Neuronal stem cell (in vitro differentiated cells): Measurements from ENCODE around the gene EEA1.

Experiments used
- DNase-seq: peaks from one replicate; pipeline ENCODE4 v3.0.0-alpha.2; 2013; ENCODE audit warnings: low spot score
- H2AFZ ChIP-seq: one replicate; pipeline ENCODE4 v1.6.1; 2013; ENCODE audit warnings: mild to moderate bottlenecking, low read length, inconsistent platforms
- H2AK5ac ChIP-seq: 2 replicates; pipeline ENCODE4 v1.6.1; 2013; ENCODE audit warnings: low read depth, mild to moderate bottlenecking, inconsistent platforms, low read length, moderate library complexity, mixed read lengths
- H2BK120ac ChIP-seq: 2 replicates; pipeline ENCODE4 v1.6.1; 2013; ENCODE audit warnings: low read depth, mild to moderate bottlenecking, inconsistent platforms, low read length, moderate library complexity, mixed read lengths
- H2BK12ac ChIP-seq: one replicate; pipeline ENCODE4 v1.6.1; 2013; ENCODE audit warnings: low read length, inconsistent platforms
- H2BK15ac ChIP-seq: 2 replicates; pipeline ENCODE4 v1.6.1; 2013; ENCODE audit warnings: mild to moderate bottlenecking, low read length, inconsistent platforms, mixed read lengths
- H2BK5ac ChIP-seq: one replicate; pipeline ENCODE4 v1.6.1; 2013; ENCODE audit warnings: inconsistent platforms, mild to moderate bottlenecking, low read length, moderate library complexity
- H3K14ac ChIP-seq: one replicate; pipeline ENCODE4 v1.6.1; 2013; ENCODE audit warnings: low read length, inconsistent platforms
- H3K18ac ChIP-seq: 2 replicates; pipeline ENCODE4 v1.6.1; 2013; ENCODE audit warnings: low read length, inconsistent platforms
- H3K23ac ChIP-seq: 2 replicates; pipeline ENCODE4 v1.6.1; 2013; ENCODE audit warnings: low read depth, mild to moderate bottlenecking, mixed read lengths, low read length, inconsistent platforms; ENCODE audit not compliant: poor library complexity
- H3K27ac ChIP-seq: replicated peaks from 3 replicates; pipeline ENCODE4 v1.5.1; 2013; ENCODE audit warnings: low read length, inconsistent platforms
- H3K27me3 ChIP-seq, 3 experiments: 2 replicates each; pipeline ENCODE4 v1.6.1; 2013; ENCODE audit warnings: low read length in 3 of 3, mild to moderate bottlenecking in 2 of 3, inconsistent platforms in 1 of 3, low read depth in 1 of 3, mixed read lengths in 1 of 3, moderate library complexity in 1 of 3; ENCODE audit not compliant: control insufficient read depth in 3 of 3, insufficient read depth in 3 of 3
- H3K36me3 ChIP-seq, 2 donors: replicated peaks in 1 of 2; 2 replicates each; pipeline ENCODE4 v1.6.1; 2013; ENCODE audit warnings: low read length in 2 of 2; ENCODE audit not compliant: control insufficient read depth in 2 of 2, insufficient read depth in 2 of 2
- H3K4ac ChIP-seq: 2 replicates; pipeline ENCODE4 v1.6.1; 2013; ENCODE audit warnings: inconsistent platforms, mild to moderate bottlenecking, low read length, moderate library complexity
- H3K4me1 ChIP-seq, 2 donors: 1 replicate in 1 of 2; 2 replicates in 1 of 2; pipeline ENCODE4 v1.6.1; 2013; ENCODE audit warnings: low read length in 2 of 2, low read depth in 1 of 2; ENCODE audit not compliant: control insufficient read depth in 2 of 2, insufficient read depth in 1 of 2
- H3K4me2 ChIP-seq: one replicate; pipeline ENCODE4 v1.6.1; 2013; ENCODE audit warnings: mild to moderate bottlenecking, low read length, inconsistent platforms; ENCODE audit not compliant: insufficient read depth, poor library complexity, severe bottlenecking
- H3K4me3 ChIP-seq, 2 donors: 2 replicates each; pipeline ENCODE4 v1.5.1; 2013; ENCODE audit warnings: low read length in 2 of 2, mild to moderate bottlenecking in 2 of 2, inconsistent platforms in 1 of 2, moderate library complexity in 1 of 2
- H3K79me1 ChIP-seq: one replicate; pipeline ENCODE4 v1.6.1; 2013; ENCODE audit warnings: low read depth, mild to moderate bottlenecking, inconsistent platforms, low read length, moderate library complexity
- H3K9ac ChIP-seq: one replicate; pipeline ENCODE4 v1.6.1; 2013; ENCODE audit warnings: mild to moderate bottlenecking, low read depth, low read length, inconsistent platforms; ENCODE audit not compliant: poor library complexity
- H3K9me3 ChIP-seq, 2 donors: replicated peaks in 1 of 2; 2 replicates each; pipeline versions ENCODE3 to v1.6.1; 2013; ENCODE audit warnings: low read length in 2 of 2, mild to moderate bottlenecking in 2 of 2, inconsistent platforms in 1 of 2, low read depth in 1 of 2, mixed read lengths in 1 of 2, moderate library complexity in 1 of 2; ENCODE audit not compliant: control insufficient read depth in 2 of 2, insufficient read depth in 1 of 2
- H4K8ac ChIP-seq: one replicate; pipeline ENCODE4 v1.6.1; 2013; ENCODE audit warnings: low read depth, mild to moderate bottlenecking, inconsistent platforms, low read length, moderate library complexity
- H4K91ac ChIP-seq: one replicate; pipeline ENCODE4 v1.6.1; 2013; ENCODE audit warnings: low read length, low read depth, mild to moderate bottlenecking, inconsistent platforms; ENCODE audit not compliant: poor library complexity
- WGBS, 2 donors: extraction: QIAGEN DNeasy Blood & Tissue Kit; methylation state at CpG; one replicate each; pipeline ENCODE4 v1.1.7; 2013; ENCODE audit warnings: missing lambda C conversion rate in 2 of 2, mixed read lengths in 1 of 2; ENCODE audit not compliant: insufficient read length in 2 of 2, insufficient replicate concordance in 1 of 2; ENCODE audit errors: extremely low coverage in 2 of 2; 5-methylcytosine and 5-hydroxymethylcytosine counted together

Gene EEA1

DNA sequence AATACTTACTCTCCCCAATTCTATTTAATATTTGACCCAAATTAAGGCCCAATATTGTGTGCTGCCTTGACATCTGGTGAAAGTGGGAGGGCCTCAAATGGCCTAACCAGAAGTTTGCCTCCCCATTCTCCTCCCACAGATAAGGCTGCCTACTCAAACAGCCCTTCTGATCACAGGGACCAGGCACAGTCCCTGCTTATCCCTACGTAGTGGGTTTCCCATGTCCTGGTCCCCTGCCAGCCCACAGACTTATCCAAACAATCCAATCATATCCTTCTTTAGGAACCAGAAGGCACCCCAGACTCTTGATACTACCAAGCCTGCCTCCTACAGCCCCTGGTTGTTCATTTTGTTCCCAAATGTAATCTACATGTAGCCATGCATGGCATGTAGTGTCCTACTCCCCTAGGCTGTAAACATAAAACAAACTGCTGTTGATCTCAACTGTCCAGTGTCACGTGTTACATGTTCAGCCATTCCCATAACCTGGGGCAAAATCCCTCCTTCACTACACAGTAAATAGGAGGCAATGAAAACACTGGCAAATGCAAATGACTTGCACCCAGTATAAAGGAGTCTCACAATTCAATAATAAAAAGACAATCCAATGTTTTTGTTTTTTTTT lies 49.3 kb downstream of the EEA1 start:
- Histone ChIP-seq H3K9me3 (peaks cover 3 to 13% of the 10 kb centered on the region in 2 donors), H4K91ac (no peak overlapping the region), H3K4me3 (no peak overlapping the region), H3K9ac (no peak overlapping the region), H3K27me3 (no peaks in the 10 kb centered on the region), H3K4me1 (no peaks in the 10 kb centered on the region), H3K36me3 (peaks cover 0 to 20% of the 10 kb centered on the region in 2 donors), H2BK120ac (no peak overlapping the region), H4K8ac (no peak overlapping the region), H3K27ac (no peak overlapping the region), H2BK12ac (no peak overlapping the region), H3K4me2 (no peak overlapping the region), H3K18ac (no peak overlapping the region), H2AK5ac (no peak overlapping the region), H2BK15ac (no peak overlapping the region), H3K79me1 (no peaks in the 10 kb centered on the region), H3K4ac (no peak overlapping the region), H3K14ac (no peak overlapping the region), H2BK5ac (no peak overlapping the region), H2AFZ (no peak overlapping the region), H3K23ac (no peak overlapping the region)
- no CpG with 5 or more reads among the region's 2 CpGs for WGBS, 2 donors
- no peak for DNase-seq

DNA sequence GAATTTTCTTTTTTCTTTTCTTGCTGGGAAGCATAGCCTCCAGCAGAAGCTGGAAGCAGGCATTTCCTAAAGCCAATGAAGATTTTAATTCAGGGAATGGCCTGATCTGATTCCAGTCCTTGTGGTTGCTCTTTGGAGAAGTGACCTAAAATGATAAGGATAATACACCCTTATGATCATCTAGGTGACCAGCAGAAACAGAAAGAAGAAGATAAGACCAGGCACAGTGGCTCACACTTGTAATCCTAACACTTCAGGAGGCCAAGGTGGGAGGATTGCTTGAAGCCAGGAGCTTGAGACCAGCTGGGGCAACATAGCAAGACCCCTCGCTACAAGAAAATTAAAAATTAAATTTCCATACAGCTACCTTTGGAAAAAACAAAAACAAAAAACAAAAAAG lies 51.2 kb downstream of the EEA1 start:
- H4K8ac ChIP-seq, result no peak overlapping the region
- H3K27me3 ChIP-seq, result no peaks in the 10 kb centered on the region
- no peak overlapping the region for H2BK5ac ChIP-seq
- H3K23ac ChIP-seq, result no peak overlapping the region
- no peak overlapping the region for H3K4me2 ChIP-seq
- WGBS, 2 donors, result no CpG with 5 or more reads among the region's 1 CpG
- no peak overlapping the region for H3K18ac ChIP-seq
- no peak overlapping the region for H2BK12ac ChIP-seq
- H2AK5ac ChIP-seq, result no peak overlapping the region
- no peak overlapping the region for H2BK120ac ChIP-seq
- H3K9ac ChIP-seq, result no peak overlapping the region
- no peak overlapping the region for H4K91ac ChIP-seq
- no peaks in the 10 kb centered on the region for H3K79me1 ChIP-seq
- no peak overlapping the region for H2BK15ac ChIP-seq
- H3K14ac ChIP-seq, result no peak overlapping the region
- no peak overlapping the region for H3K4me3 ChIP-seq
- H3K9me3 ChIP-seq, result peaks cover 3 to 13% of the 10 kb centered on the region in 2 donors
- no peak overlapping the region for H3K27ac ChIP-seq
- peaks cover 0 to 11% of the 10 kb centered on the region in 2 donors for H3K36me3 ChIP-seq
- DNase-seq, result no peak
- no peak overlapping the region for H3K4ac ChIP-seq
- no peaks in the 10 kb centered on the region for H3K4me1 ChIP-seq
- H2AFZ ChIP-seq, result no peak overlapping the region

DNA sequence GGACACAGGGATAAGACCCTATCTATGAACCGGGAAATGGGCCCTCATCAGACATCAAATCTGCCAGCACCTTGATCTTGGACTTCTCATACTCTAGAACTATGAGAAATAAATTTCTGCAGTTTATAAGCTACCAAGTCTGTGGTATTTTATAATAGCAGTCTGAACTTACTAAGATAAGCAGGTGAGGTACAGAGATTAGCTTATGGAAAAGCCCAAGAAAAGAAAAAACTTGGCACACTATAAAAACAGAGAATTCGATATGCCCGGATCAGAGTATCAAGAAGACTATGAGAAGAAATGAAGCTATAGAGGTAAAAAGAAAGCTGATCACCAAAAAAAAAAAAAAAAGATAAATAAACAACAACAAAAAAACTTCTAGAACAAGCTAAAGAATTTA lies 52.6 kb downstream of the EEA1 start:
- H2AFZ ChIP-seq, result no peak overlapping the region
- H3K4me3 ChIP-seq, result no peak overlapping the region
- no peak overlapping the region for H3K14ac ChIP-seq
- no peak overlapping the region for H2BK12ac ChIP-seq
- H2AK5ac ChIP-seq, result no peak overlapping the region
- no peak overlapping the region for H3K18ac ChIP-seq
- no peak overlapping the region for H3K27ac ChIP-seq
- no peak overlapping the region for H4K91ac ChIP-seq
- no peak overlapping the region for H3K4ac ChIP-seq
- H2BK15ac ChIP-seq, result no peak overlapping the region
- no peak overlapping the region for H2BK5ac ChIP-seq
- H3K23ac ChIP-seq, result no peak overlapping the region
- no peak overlapping the region for H4K8ac ChIP-seq
- H3K9me3 ChIP-seq, result peaks cover 3 to 13% of the 10 kb centered on the region in 2 donors
- no peak for DNase-seq
- H3K36me3 ChIP-seq, result peaks cover 0 to 10% of the 10 kb centered on the region in 2 donors
- WGBS, 2 donors, result no CpG with 5 or more reads among the region's 3 CpGs
- no peaks in the 10 kb centered on the region for H3K79me1 ChIP-seq
- no peaks in the 10 kb centered on the region for H3K4me1 ChIP-seq
- H3K4me2 ChIP-seq, result no peak overlapping the region
- no peak overlapping the region for H3K9ac ChIP-seq
- H2BK120ac ChIP-seq, result no peak overlapping the region
- H3K27me3 ChIP-seq, result no peaks in the 10 kb centered on the region

DNA sequence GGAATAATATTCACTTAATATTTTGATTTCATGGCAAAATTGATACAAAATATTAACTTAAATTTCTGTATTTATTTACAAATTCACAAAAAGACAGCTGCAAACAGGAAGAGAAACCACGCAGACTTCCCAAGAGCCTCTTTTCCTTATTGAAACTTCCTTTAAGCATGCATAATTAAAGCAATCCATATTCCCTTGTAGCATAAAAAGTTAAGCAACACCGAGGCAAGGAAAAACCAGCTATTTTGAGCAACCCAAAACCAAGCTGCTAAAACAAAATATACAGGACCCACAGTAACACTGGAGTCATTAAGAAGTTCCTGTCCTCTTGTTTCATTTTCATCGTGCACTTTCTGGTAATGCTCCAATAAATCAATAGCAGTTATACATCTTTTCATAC lies 58.0 kb downstream of the EEA1 start:
- H3K27me3 ChIP-seq, result no peaks in the 10 kb centered on the region
- no CpG with 5 or more reads among the region's 3 CpGs for whole genome bisulfite sequencing, 2 donors
- H2BK5ac ChIP-seq, result no peak overlapping the region
- no peak overlapping the region for H3K4me2 ChIP-seq
- no peaks in the 10 kb centered on the region for H3K4me1 ChIP-seq
- H2AK5ac ChIP-seq, result no peak overlapping the region
- H3K4me3 ChIP-seq, result no peak overlapping the region
- H2BK120ac ChIP-seq, result no peak overlapping the region
- H3K79me1 ChIP-seq, result no peaks in the 10 kb centered on the region
- no peak overlapping the region for H3K4ac ChIP-seq
- no peak overlapping the region for H4K8ac ChIP-seq
- no peak overlapping the region for H2BK15ac ChIP-seq
- no peak overlapping the region for H2BK12ac ChIP-seq
- no peak overlapping the region for H3K14ac ChIP-seq
- no peak overlapping the region for H3K9ac ChIP-seq
- H3K27ac ChIP-seq, result no peak overlapping the region
- H3K23ac ChIP-seq, result no peak overlapping the region
- H4K91ac ChIP-seq, result no peak overlapping the region
- H2AFZ ChIP-seq, result no peak overlapping the region
- no peaks in the 10 kb centered on the region for H3K9me3 ChIP-seq
- no peak for DNase-seq
- H3K18ac ChIP-seq, result no peak overlapping the region
- H3K36me3 ChIP-seq, result no peaks in the 10 kb centered on the region
